Stimulated activated naive CD8-positive, alpha-beta T cell treated with anti-CD3 and anti-CD28 coated beads, Interleukin-15, amount 100 ng/mL, for 72 hours (primary cell): ENCODE results near the gene NMT1.

Experiments used
- ATAC-seq: fragments of 150-1000 bp; cut with Tn5 transposase; 2 replicates; pipeline ENCODE4 v1.10.0; 2021; ENCODE audit warnings: mild to moderate bottlenecking, moderate library complexity
- DNase-seq, 2 donors: peaks; one replicate each; pipeline ENCODE4 v3.0.0; 2021 to 2022
- H3K27ac Mint-ChIP-seq, 2 donors: one replicate each; pipeline ENCODE4 v1.8.0; 2022; ENCODE audit warnings: mild to moderate bottlenecking in 2 of 2, mixed read lengths in 2 of 2, moderate library complexity in 2 of 2
- H3K27me3 Mint-ChIP-seq: one replicate; pipeline ENCODE4 v1.8.0; 2022; ENCODE audit warnings: mixed read lengths
- H3K4me1 Mint-ChIP-seq: one replicate; pipeline ENCODE4 v1.8.0; 2022; ENCODE audit warnings: mild to moderate bottlenecking, mixed read lengths
- H3K4me3 Mint-ChIP-seq, 2 donors: one replicate each; pipeline ENCODE4 v1.8.0; 2022; ENCODE audit warnings: mild to moderate bottlenecking in 2 of 2, mixed read lengths in 2 of 2, moderate library complexity in 1 of 2
- H3K9me3 Mint-ChIP-seq, 2 donors: one replicate each; pipeline ENCODE4 v1.8.0; 2022; ENCODE audit warnings: mixed read lengths in 2 of 2

NMT1 gene

DNA sequence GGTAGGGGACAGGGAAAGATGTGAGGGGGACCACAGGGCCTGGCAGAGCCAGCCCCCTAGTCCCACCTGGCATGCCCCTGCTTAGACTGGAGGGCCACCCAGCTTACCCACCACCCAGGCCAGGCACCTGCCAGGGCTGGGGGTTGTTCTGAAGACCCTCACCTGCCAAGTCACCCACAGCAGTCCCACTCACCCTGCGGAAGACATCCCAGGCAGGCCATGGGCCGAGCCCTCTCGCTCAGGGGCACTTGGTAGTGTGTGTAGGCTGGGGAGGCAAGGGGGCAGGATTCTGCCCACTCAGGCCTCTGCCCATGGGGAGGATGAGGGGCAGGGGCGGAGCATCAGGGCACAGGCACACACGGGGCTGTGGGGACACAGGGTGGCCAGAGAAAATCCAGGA is 67.2 kb downstream of the NMT1 start:
- ATAC-seq (no peak), DNase-seq (no peak)
- H3K4me1 Mint-ChIP-seq = no peaks in the 10 kb centered on the region

DNA sequence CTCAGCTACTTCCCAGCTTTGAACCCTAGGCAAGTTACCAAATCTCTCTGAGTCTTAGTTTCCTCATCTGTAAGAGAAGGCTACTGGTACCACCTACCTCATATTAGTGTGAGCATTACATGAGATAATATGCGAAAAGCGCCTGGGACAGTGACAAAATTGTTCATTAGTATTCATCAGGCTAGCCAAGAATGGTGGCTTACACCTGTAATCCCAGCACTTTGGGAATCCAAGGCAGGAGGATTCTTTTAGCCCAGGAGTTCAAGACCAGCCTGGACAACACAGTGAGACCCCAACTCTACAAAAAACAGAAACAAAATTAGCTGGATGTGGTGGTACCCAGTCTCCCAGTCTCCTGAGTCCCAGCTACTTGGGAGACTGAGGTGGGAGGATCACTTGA is 67.9 kb downstream of the NMT1 start:
- DNase-seq = no peak
- no peak for ATAC-seq

More for the DNA sequence above, 67.2 kb downstream of the NMT1 start:
- H3K27me3 Mint-ChIP-seq = peaks cover 17% of the 10 kb centered on the region
- no peak overlapping the region for H3K4me3 Mint-ChIP-seq
- H3K9me3 Mint-ChIP-seq = no peaks in the 10 kb centered on the region
- no peak overlapping the region for H3K27ac Mint-ChIP-seq

DNA sequence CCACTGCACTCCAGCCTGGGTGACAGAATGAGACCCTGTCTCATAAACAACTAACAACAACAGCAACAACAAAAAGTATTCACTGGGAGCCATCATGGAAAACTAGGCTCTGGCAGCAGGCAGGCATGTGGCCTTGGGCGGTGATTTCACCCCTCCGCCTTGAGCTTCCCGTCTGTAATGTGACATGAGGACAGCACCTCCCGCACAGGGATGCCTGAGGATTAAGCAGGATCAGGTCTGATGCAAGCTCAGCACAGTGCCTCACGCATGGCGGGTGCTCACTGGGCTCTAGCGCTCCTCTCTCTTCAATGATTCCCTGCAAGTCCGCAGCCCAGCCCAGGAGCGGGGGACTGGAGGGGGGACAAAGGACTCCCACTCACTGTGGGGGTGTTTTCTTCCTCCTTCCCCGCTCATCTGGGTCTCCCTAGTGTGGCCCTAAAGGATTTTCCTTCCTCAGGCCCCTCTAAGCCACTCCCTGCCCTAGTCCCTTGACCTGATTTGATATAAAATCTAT is 68.4 kb downstream of the NMT1 start:
- H3K4me1 Mint-ChIP-seq = peaks cover 6% of the 10 kb centered on the region
- H3K27me3 Mint-ChIP-seq = peaks cover 17% of the 10 kb centered on the region
- H3K27ac Mint-ChIP-seq = no peak overlapping the region
- H3K9me3 Mint-ChIP-seq = no peaks in the 10 kb centered on the region
- no peak overlapping the region for H3K4me3 Mint-ChIP-seq
- DNase-seq = no peak
- ATAC-seq = no peak

More for the DNA sequence above, 67.9 kb downstream of the NMT1 start:
- Mint-ChIP-seq H3K27me3 (peaks cover 17% of the 10 kb centered on the region), H3K4me3 (no peak overlapping the region), H3K9me3 (no peaks in the 10 kb centered on the region), H3K27ac (no peak overlapping the region), H3K4me1 (peaks cover 6% of the 10 kb centered on the region)

DNA sequence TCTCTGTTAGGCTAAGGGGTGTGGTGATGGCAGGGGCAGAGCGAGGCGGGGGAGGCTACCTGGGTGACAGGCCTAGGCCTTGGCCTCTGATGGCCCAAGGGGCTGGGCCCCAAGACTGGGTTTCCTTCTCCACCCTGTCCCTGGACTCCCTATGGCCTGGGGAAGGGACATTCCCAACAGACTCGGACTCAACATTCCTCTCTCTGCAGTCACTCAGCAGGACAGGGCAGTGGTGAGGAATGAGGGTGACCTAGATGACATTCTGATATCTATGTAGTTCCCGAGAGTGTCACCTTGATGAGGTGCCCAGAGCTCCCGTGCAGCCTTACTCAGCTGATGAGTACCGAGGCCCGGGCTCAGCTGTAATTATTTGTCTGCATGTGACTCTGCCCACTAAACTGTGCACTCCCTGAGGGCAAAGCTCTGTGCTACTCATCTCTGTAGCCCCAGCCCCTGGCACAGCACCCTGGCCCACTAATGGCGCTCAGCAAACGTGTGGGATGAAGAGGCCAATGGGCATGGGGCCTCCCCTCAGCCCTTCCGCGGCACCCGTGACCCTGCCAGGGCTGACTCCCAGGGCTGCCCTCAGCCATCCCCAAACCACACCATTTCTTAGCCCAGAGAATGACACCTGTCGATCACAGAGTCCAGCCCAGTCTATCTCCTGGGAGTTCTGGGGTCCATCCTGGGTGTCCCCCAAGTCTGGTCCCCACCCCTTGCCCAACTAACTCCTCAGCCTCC is 69.0 kb downstream of the NMT1 start:
- DNase-seq (no peak), ATAC-seq (no peak)
- Mint-ChIP-seq H3K27me3 (peaks cover 17% of the 10 kb centered on the region), H3K4me3 (no peak overlapping the region), H3K27ac (no peak overlapping the region), H3K9me3 (no peaks in the 10 kb centered on the region), H3K4me1 (peaks cover 9% of the 10 kb centered on the region)

DNA sequence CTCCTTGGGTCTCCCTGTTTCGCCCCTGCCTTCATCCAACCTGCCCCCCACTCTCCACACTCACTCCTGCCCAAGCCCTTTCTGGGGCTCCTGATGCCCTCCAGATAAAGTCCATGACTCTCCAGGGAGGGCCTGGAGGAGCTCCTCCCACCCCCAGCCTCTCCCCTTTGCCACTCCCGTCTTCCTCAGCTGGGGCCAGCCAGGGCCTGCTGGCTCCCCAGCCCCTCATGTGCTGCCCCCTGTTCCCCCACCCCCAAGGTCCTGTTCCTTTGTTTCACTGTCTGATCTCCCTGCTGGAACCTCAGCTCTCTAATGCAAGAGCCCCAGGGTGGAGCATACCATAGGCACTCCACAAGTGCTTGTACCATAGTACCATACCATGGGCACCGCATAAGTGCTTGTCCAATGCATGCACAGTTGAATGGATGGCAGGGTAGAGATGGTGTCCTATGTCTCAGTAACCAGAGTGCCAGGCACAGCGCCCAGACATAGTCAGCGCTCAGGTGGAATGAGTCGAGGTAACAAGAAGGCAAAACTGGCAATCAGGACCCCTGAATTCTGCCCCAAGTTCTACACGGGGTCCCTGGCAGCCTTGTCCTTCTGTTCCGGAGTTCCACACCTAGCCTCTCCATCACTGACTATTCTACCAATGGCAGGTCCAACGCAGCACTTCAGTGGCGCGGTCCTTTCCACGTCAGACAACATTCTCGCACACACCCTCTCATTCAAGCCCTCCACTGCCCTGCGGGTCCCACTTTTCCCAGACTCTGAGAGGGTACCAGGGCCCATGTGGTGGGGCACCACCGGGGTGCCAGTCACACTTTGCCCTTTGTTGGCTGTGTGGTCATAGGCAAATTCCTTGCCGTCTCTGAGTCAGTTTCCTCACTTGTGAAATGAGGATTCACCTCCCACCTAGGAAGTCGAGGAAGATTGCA is 69.8 kb downstream of the NMT1 start:
- DNase-seq = no peak
- Mint-ChIP-seq H3K4me1 (peaks cover 14% of the 10 kb centered on the region), H3K4me3 (no peak overlapping the region), H3K27me3 (peaks cover 17% of the 10 kb centered on the region), H3K9me3 (no peaks in the 10 kb centered on the region), H3K27ac (no peak overlapping the region)
- ATAC-seq = no peak

DNA sequence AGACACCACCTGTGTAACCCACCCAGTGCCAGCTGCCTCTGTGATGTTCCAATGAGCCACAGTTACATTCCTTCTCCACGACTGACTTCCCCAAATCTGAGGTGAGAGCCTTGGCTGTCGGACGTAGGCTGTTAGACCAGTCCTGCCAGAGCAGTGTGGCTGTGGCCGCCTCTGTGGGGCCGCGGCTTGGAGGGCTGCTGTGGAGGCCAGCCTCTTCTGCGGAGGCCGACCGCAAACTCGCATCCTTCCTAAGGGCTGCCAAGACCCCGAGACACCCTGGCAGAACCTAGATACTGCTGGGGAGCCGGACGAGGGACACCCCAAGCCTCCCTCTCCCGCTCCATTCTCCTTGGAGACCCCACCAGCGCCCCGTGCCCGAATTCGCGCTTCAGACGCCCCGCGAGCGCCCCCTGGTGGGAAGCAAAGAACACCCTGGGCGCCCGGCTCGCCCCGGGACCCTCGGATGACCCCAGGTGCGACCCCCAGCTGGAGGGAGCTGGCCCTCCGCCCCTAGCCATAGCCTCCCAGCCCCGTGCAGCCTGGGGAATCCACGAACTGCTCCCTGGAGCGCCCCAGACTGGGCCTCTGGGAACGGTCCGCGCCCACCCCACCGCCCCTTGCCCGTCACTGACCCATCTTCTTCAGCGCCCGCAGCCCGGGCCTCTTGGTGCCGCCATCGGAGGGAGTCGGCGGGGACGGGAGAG is 70.7 kb downstream of the NMT1 start:
- ATAC-seq (peak; percentile 3), DNase-seq (peak; percentile 64)
- Mint-ChIP-seq H3K4me3 (peak overlapping the region; percentile 72 to 76), H3K27ac (no peak overlapping the region), H3K9me3 (no peaks in the 10 kb centered on the region), H3K27me3 (peaks cover 17% of the 10 kb centered on the region), H3K4me1 (peaks cover 22% of the 10 kb centered on the region)

DNA sequence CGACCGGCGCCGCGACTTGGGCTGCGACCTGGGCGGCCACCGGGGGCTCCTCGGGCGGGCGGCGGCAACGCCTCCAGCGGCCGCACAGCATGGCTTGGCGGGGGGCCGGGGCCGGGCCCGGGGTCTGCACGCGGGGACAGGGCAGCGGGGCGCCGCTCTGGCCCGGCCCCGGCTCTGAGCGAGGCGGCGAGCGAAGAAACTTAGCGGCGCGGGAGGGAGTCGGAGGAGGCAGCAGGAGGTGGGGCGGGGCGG is 71.1 kb downstream of the NMT1 start, which contains the start of gene PLCD3:
PLCD3 (minus strand) TSS at position 196 of the 252 bp plus-strand sequence; CDS start at position 91, 105 bp downstream.
- ATAC-seq (no peak), DNase-seq (no peak)
- H3K4me1 Mint-ChIP-seq = peaks cover 27% of the 10 kb centered on the region
- no peaks in the 10 kb centered on the region for H3K9me3 Mint-ChIP-seq
- peak within 1 kb of the TSS; percentile 31 to 72 for H3K27ac Mint-ChIP-seq
- H3K27me3 Mint-ChIP-seq = peaks cover 17% of the 10 kb centered on the region
- H3K4me3 Mint-ChIP-seq = peak within 1 kb of the TSS; percentile 90 to 92

DNA sequence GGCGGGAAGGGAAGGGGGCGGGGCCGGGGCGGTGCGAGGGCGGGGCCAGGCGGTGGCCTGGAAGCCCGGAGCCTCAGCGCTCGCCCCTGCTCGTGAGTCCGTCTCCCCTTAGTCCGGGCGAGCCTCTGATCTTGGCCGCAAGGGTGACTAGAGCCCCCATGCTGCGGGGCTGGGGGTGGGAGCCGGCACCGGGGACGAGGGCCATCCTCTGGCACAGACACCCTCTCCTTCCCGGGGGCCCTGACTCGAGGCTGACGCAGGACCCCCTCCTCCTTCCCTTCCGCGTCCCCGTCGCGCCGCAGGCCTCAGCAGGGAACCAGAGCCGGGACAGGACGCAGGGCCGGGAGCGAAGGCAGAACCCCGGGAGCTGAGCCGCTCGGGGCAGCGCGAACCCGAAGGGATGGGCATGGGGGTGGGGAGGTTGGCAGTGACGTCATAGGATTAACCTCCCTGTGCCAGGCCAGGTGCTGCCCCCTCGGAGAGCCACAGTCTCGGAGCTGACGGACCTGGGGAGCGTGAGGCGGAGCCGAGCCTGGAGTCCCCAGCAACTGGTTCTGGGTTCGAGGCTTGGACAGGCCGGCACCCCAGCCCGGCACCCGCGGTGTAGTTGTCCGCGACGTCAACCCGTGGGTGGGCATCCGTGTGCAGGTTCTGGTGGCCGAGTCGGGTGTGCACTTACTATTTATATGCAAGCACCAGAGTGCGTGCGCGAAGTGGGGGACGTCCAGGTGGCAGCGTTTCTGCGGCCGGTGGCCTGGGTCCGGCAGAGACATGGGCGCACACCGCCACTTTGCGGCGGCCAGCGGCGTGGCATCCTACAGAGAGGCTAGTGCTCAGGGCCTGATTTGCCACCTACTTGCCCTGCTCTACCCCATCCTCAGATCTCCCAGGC is 71.7 kb downstream of the NMT1 start:
- DNase-seq (peak; percentile 74 to 77), ATAC-seq (peak; percentile 53)
- peak overlapping the region; percentile 90 to 92 for H3K4me3 Mint-ChIP-seq
- H3K9me3 Mint-ChIP-seq = no peaks in the 10 kb centered on the region
- H3K4me1 Mint-ChIP-seq = peaks cover 31% of the 10 kb centered on the region
- peak overlapping the region; percentile 31 to 72 for H3K27ac Mint-ChIP-seq
- H3K27me3 Mint-ChIP-seq = peaks cover 17% of the 10 kb centered on the region

DNA sequence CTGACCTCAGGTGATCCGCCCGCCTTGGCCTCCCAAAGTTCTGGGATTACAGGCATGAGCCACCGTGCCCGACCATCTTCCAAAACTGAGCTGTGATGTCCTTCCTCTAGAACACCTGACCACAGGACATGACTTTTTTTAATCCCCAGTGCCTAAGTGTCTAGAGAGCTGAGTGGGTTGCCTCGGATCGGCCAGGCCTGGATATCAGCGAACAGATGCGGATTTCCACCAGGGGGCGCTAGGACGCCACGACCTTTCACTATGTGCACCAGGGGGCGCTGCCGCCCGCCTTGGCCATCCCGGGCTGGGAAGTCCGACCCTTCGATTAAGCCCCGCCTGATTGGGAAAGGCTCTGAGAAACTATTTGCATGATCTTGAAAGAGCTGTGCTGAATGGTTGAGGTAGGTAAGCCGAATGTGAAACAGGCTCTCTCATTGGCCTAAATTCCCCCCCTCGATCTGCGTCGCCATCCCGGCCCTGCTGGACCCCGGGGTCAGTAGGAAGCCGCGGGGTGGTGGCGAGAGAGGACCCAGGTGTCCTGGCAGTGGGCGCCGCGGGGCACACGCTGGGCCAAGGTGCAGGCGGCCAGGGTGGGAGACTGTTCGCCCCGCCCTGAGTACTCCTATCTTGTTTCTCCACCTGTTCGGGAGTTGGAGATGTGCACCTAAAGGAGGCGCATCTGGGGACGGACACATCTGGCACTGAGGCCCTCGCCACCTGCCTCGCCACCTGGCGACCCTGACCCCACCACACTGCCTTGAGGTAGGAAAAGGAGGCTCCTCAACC is 74.3 kb downstream of the NMT1 start, which contains the start of gene ACBD4:
ACBD4 (plus strand) TSS at position 496 of the 786 bp plus-strand sequence. CDS start 458 bp downstream, outside the sequence.
- H3K9me3 Mint-ChIP-seq = no peaks in the 10 kb centered on the region
- ATAC-seq = peak; percentile 90
- peak within 1 kb of the TSS; percentile 83 to 95 for H3K27ac Mint-ChIP-seq
- peak; percentile 97 to 99 for DNase-seq
- H3K27me3 Mint-ChIP-seq = peaks cover 14% of the 10 kb centered on the region
- H3K4me1 Mint-ChIP-seq = peaks cover 31% of the 10 kb centered on the region
- H3K4me3 Mint-ChIP-seq = peak within 1 kb of the TSS; percentile 96 to 97

DNA sequence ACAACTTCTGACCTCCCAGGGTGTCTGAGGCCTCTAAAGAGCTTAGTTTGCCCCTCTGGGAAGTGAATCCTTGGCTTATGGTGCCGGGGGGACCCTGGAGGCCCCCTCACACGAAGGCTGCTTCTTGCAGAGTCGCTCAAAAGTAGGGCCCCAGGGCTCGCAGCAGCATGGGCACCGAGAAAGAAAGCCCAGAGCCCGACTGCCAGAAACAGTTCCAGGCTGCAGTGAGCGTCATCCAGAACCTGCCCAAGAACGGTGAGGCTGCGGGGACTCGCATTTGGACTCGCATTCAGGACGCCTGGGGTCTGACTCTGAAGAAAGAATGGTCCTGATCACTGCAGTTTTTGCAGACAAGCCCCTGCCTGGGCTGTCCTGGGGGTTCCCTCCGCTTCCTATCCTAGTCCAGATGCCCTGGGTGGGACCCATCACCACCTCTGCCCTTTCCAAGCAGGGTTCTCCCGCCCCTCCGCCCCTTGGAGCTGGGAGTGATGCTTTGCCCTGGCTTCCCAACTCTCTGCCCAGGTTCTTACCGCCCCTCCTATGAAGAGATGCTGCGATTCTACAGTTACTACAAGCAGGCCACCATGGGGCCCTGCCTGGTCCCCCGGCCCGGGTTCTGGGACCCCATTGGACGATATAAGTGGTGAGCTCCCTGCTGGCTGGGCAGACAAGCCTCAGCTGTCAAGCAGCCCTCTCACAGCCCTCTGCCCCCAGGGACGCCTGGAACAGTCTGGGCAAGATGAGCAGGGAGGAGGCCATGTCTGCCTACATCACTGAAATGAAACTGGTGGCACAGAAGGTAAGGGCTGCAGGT is 75.1 kb downstream of the NMT1 start:
- peaks cover 31% of the 10 kb centered on the region for H3K4me1 Mint-ChIP-seq
- DNase-seq = no peak
- H3K27me3 Mint-ChIP-seq = peaks cover 6% of the 10 kb centered on the region
- no peaks in the 10 kb centered on the region for H3K9me3 Mint-ChIP-seq
- H3K4me3 Mint-ChIP-seq = peak overlapping the region; percentile 96 to 97
- peak overlapping the region; percentile 83 to 95 for H3K27ac Mint-ChIP-seq
- ATAC-seq = no peak

DNA sequence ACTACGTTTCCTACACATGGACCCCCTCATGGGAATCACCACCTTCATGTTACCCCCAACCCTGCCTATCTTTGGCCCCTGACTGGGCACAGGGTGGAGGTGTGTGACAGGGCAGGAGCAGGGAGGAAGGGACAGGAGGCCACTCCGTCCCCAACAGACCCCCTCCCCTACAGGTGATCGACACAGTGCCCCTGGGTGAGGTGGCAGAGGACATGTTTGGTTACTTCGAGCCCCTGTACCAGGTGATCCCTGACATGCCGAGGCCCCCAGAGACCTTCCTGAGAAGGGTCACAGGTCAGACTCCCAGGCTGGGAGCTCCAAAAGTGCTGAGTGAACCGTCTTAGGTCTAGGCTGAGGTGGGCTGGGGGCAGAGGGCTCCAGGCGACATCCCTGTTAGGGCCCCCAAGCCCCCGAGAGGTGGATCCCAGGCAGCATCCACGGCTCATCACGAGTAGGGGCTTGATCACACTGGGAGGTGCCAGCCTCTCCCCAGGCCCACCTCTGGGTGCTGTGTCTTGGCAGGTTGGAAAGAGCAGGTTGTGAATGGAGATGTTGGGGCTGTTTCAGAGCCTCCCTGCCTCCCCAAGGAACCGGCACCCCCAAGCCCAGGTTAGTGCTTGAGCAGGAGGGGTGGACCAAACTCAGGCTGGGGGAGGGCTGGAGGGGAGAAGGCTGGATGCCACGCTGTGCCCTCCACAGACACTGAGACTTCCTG is 75.9 kb downstream of the NMT1 start:
- H3K27me3 Mint-ChIP-seq = no peaks in the 10 kb centered on the region
- no peak overlapping the region for H3K27ac Mint-ChIP-seq
- peaks cover 31% of the 10 kb centered on the region for H3K4me1 Mint-ChIP-seq
- H3K4me3 Mint-ChIP-seq = peak overlapping the region; percentile 96 to 97
- no peaks in the 10 kb centered on the region for H3K9me3 Mint-ChIP-seq
- no peak for DNase-seq
- no peak for ATAC-seq

DNA sequence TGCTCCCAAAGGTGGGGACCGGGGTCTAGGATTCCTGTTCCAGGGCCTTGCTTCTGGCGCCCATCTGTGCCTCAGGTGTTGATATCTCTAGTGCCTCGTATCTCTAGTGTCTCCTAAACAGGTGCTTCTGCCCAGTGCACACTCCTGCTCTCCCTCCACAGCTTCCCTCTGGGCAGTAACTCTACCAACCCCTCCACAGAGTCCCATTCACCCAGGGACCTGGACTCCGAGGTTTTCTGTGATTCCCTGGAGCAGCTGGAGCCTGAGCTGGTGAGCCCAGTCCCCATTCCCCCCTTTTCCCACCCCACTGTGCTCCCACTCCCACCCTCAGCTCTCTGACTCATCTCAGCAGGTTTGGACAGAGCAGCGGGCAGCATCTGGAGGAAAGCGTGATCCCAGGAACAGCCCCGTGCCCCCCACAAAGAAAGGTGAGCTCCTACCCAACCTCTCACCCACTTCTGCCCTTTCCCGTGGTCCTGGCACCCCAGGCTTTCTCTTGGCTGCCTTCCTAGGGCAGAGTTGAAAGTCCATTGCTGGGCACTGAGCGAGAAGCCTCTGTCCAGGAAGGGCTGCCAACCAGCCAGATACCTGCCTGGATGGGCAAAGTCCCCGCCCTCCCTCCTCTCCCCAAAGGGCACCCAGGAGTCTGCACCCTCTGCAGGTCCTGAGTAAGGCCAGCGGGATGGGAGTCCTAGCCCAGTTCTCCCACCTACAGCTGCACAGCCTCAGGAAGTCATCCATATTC is 76.6 kb downstream of the NMT1 start:
- H3K4me1 Mint-ChIP-seq = peaks cover 32% of the 10 kb centered on the region
- no peaks in the 10 kb centered on the region for H3K27me3 Mint-ChIP-seq
- peak overlapping the region in 1 of 2 donors; percentile 10 for H3K4me3 Mint-ChIP-seq
- DNase-seq (no peak), ATAC-seq (no peak)
- no peaks in the 10 kb centered on the region for H3K9me3 Mint-ChIP-seq
- H3K27ac Mint-ChIP-seq = peak overlapping the region in 1 of 2 donors; percentile 33
